ENCODE data around the gene HSP90AB1.

HSP90AB1 gene

GRCh38 chr6:44246663-44247337, at the start of gene HSP90AB1:
HSP90AB1 (plus strand) TSS chr6:44247101; CDS start chr6:44248630, 1,529 bp downstream.
- peak; percentile 96 to 99 for DNase-seq (ENCODE audit: low read depth in 1 of 2, low spot score in 1 of 2)
- in situ Hi-C loops (cut with HindIII; ENCODE audit: low pct_unique_long_range_greater_than_20kb, low sequenced_read_pairs) = no loop called here
- no peak; the same call in 1 of the 2 replicates for TF ChIP-seq JUND (IDR thresholded peaks at IDR 0.05; ENCODE audit: low read depth)

- TF ChIP-seq JUND (IDR thresholded peaks at IDR 0.05; ENCODE audit: low read depth) = no peak
- in situ Hi-C loops (cut with HindIII; ENCODE audit: low pct_unique_long_range_greater_than_20kb, low sequenced_read_pairs) = no loop called here
- no peak for DNase-seq (ENCODE audit: low read depth in 1 of 2, low spot score in 1 of 2)
Measured at GRCh38 chr6:44198684-44199083, 48.2 kb upstream of the HSP90AB1 start.

- no peak for TF ChIP-seq JUND (IDR thresholded peaks at IDR 0.05; ENCODE audit: low read depth)
- in situ Hi-C loops (cut with HindIII; ENCODE audit: low pct_unique_long_range_greater_than_20kb, low sequenced_read_pairs) = no loop called here
- DNase-seq (ENCODE audit: low read depth in 1 of 2, low spot score in 1 of 2) = no peak
Measured at GRCh38 chr6:44199883-44200282, 47.0 kb upstream of the HSP90AB1 start.

GRCh38 chr6:44201200-44201599, 45.7 kb upstream of the HSP90AB1 start:
- no peak for DNase-seq (ENCODE audit: low read depth in 1 of 2, low spot score in 1 of 2)
- in situ Hi-C loops (cut with HindIII; ENCODE audit: low pct_unique_long_range_greater_than_20kb, low sequenced_read_pairs) = no loop called here
- TF ChIP-seq JUND (IDR thresholded peaks at IDR 0.05; ENCODE audit: low read depth) = no peak

- in situ Hi-C loops (cut with HindIII; ENCODE audit: low pct_unique_long_range_greater_than_20kb, low sequenced_read_pairs) = no loop called here
- TF ChIP-seq JUND (IDR thresholded peaks at IDR 0.05; ENCODE audit: low read depth) = no peak
- DNase-seq (ENCODE audit: low read depth in 1 of 2, low spot score in 1 of 2) = no peak
Measured at GRCh38 chr6:44201638-44202303, 45.1 kb upstream of the HSP90AB1 start.

GRCh38 chr6:44202332-44202971, 44.4 kb upstream of the HSP90AB1 start:
- in situ Hi-C loops (cut with HindIII; ENCODE audit: low pct_unique_long_range_greater_than_20kb, low sequenced_read_pairs) = no loop called here
- TF ChIP-seq JUND (IDR thresholded peaks at IDR 0.05; ENCODE audit: low read depth) = no peak
- no peak for DNase-seq (ENCODE audit: low read depth in 1 of 2, low spot score in 1 of 2)

- TF ChIP-seq JUND (IDR thresholded peaks at IDR 0.05; ENCODE audit: low read depth) = no peak
Measured at GRCh38 chr6:44202972-44203750, 43.7 kb upstream of the HSP90AB1 start.

GRCh38 chr6:44203955-44204354, 42.9 kb upstream of the HSP90AB1 start:
- no peak for DNase-seq (ENCODE audit: low read depth in 1 of 2, low spot score in 1 of 2)

More at GRCh38 chr6:44202972-44203750, 43.7 kb upstream of the HSP90AB1 start:
- in situ Hi-C loops (cut with HindIII; ENCODE audit: low pct_unique_long_range_greater_than_20kb, low sequenced_read_pairs) = no loop called here
- peak in 1 of 2 experiments; percentile 33 for DNase-seq (ENCODE audit: low read depth in 1 of 2, low spot score in 1 of 2)

GRCh38 chr6:44207966-44208365, 38.9 kb upstream of the HSP90AB1 start:
- in situ Hi-C loops (cut with HindIII; ENCODE audit: low pct_unique_long_range_greater_than_20kb, low sequenced_read_pairs) = no loop called here
- no peak for DNase-seq (ENCODE audit: low read depth in 1 of 2, low spot score in 1 of 2)

More at GRCh38 chr6:44203955-44204354, 42.9 kb upstream of the HSP90AB1 start:
- TF ChIP-seq JUND (IDR thresholded peaks at IDR 0.05; ENCODE audit: low read depth) = no peak
- in situ Hi-C loops (cut with HindIII; ENCODE audit: low pct_unique_long_range_greater_than_20kb, low sequenced_read_pairs) = no loop called here

GRCh38 chr6:44211284-44211683, 35.6 kb upstream of the HSP90AB1 start:
- in situ Hi-C loops (cut with HindIII; ENCODE audit: low pct_unique_long_range_greater_than_20kb, low sequenced_read_pairs) = no loop called here
- no peak for DNase-seq (ENCODE audit: low read depth in 1 of 2, low spot score in 1 of 2)
- TF ChIP-seq JUND (IDR thresholded peaks at IDR 0.05; ENCODE audit: low read depth) = no peak

More at GRCh38 chr6:44207966-44208365, 38.9 kb upstream of the HSP90AB1 start:
- TF ChIP-seq JUND (IDR thresholded peaks at IDR 0.05; ENCODE audit: low read depth) = no peak

- TF ChIP-seq JUND (IDR thresholded peaks at IDR 0.05; ENCODE audit: low read depth) = no peak
- in situ Hi-C loops (cut with HindIII; ENCODE audit: low pct_unique_long_range_greater_than_20kb, low sequenced_read_pairs) = no loop called here
- no peak for DNase-seq (ENCODE audit: low read depth in 1 of 2, low spot score in 1 of 2)
Measured at GRCh38 chr6:44214307-44214706, 32.6 kb upstream of the HSP90AB1 start.

- TF ChIP-seq JUND (IDR thresholded peaks at IDR 0.05; ENCODE audit: low read depth) = no peak
- DNase-seq (ENCODE audit: low read depth in 1 of 2, low spot score in 1 of 2) = no peak
- in situ Hi-C loops (cut with HindIII; ENCODE audit: low pct_unique_long_range_greater_than_20kb, low sequenced_read_pairs) = no loop called here
Measured at GRCh38 chr6:44216677-44217331, 30.1 kb upstream of the HSP90AB1 start, which contains the start of gene MYMX. MYMX (plus strand) TSS chr6:44216926; CDS start chr6:44217472, 546 bp downstream.
